WTC11 (cell line): ENCODE data around the gene HIKESHI. TPM values are rescaled to one million over a fixed set of nuclear protein-coding genes. Genes with fewer than 3 reads are reported as not detected.
"Not testable (repeated sequence)": the region's sequence is repeated elsewhere in the genome, so short reads cannot be mapped to it uniquely, and the experiment has no call there.

ENCODE experiments used
- ATAC-seq: fragments of 200-7000 bp; cut with Tn5 transposase; 2 replicates; pipeline ENCODE4 v1.10.0; 2021; ENCODE audit warnings: mild to moderate bottlenecking, moderate library complexity
- CTCF ChIA-PET: fragments of 300-600 bp; sonication (Branson Sonifier 250); formaldehyde crosslinking; loops from one replicate; lab custom pipeline; 2021; ENCODE audit warnings: antibody characterized with exemption; lab: Charles Lee
- POLR2A ChIA-PET: fragments of 350-600 bp; sonication (Branson Sonifier 250); formaldehyde crosslinking; loops from one replicate; lab custom pipeline; 2021; ENCODE audit warnings: antibody characterized with exemption; lab: Charles Lee
- DNase-seq: peaks from one replicate; pipeline ENCODE4 v3.0.0; 2021; ENCODE audit warnings: low spot score
- H3K27ac Mint-ChIP-seq: 2 replicates; pipeline ENCODE4 v1.8.0; 2021; ENCODE audit warnings: mixed read lengths
- H3K27me3 Mint-ChIP-seq: 2 replicates; pipeline ENCODE4 v1.8.0; 2021; ENCODE audit warnings: low read depth, mild to moderate bottlenecking, moderate library complexity, mixed read lengths
- H3K36me3 Mint-ChIP-seq: 2 replicates; pipeline ENCODE4 v1.8.0; 2021; ENCODE audit warnings: mixed read lengths
- H3K4me1 Mint-ChIP-seq: 2 replicates; pipeline ENCODE4 v1.8.0; 2022; ENCODE audit warnings: mixed read lengths
- H3K4me3 Mint-ChIP-seq: 2 replicates; pipeline ENCODE4 v1.8.0; 2021; ENCODE audit warnings: mild to moderate bottlenecking, moderate library complexity, mixed read lengths
- H3K9me3 Mint-ChIP-seq: 2 replicates; pipeline ENCODE4 v1.8.0; 2021; ENCODE audit warnings: mixed read lengths
- ATF6 ChIP-seq: sonication (generic); formaldehyde crosslinking; IDR thresholded peaks from 2 replicates; pipeline ENCODE4 v1.8.1; 2023; ENCODE audit warnings: mild to moderate bottlenecking, missing genetic modification reagents
- ELF4 ChIP-seq: sonication (generic); formaldehyde crosslinking; IDR thresholded peaks from 2 replicates; pipeline ENCODE4 v1.8.1; 2022; ENCODE audit warnings: low read depth, mild to moderate bottlenecking, moderate library complexity, missing genetic modification reagents
- FOXP1 ChIP-seq: sonication (generic); formaldehyde crosslinking; IDR thresholded peaks from 2 replicates; pipeline ENCODE4 v1.8.0; 2022; ENCODE audit warnings: missing genetic modification reagents, mild to moderate bottlenecking, moderate library complexity, borderline replicate concordance
- FOXP4 ChIP-seq: sonication (generic); formaldehyde crosslinking; IDR thresholded peaks from 2 replicates; pipeline ENCODE4 v1.8.0; 2022; ENCODE audit warnings: mild to moderate bottlenecking, missing genetic modification reagents
- IRF2 ChIP-seq: sonication (generic); formaldehyde crosslinking; IDR thresholded peaks from 2 replicates; pipeline ENCODE4 v1.8.0; 2022; ENCODE audit warnings: low read depth, missing genetic modification reagents, borderline replicate concordance
- KAT7 ChIP-seq: sonication (generic); formaldehyde crosslinking; IDR thresholded peaks from 2 replicates; pipeline ENCODE4 v1.8.1; 2023; ENCODE audit warnings: missing genetic modification reagents, mild to moderate bottlenecking, borderline replicate concordance
- MAX ChIP-seq: sonication (generic); formaldehyde crosslinking; IDR thresholded peaks from 2 replicates; pipeline ENCODE4 v1.8.0; 2022; ENCODE audit warnings: mild to moderate bottlenecking, missing genetic modification reagents
- MXD4 ChIP-seq: fragments of 250-450 bp; sonication (Bioruptor Pico); IDR thresholded peaks from 2 replicates; pipeline ENCODE4 v1.8.0; 2021; ENCODE audit warnings: mild to moderate bottlenecking, moderate library complexity, borderline replicate concordance
- RELA ChIP-seq: sonication (generic); formaldehyde crosslinking; IDR thresholded peaks from 2 replicates; pipeline ENCODE4 v1.8.1; 2022; ENCODE audit warnings: missing genetic modification reagents, mild to moderate bottlenecking, borderline replicate concordance
- SMAD3 ChIP-seq: sonication (generic); formaldehyde crosslinking; IDR thresholded peaks from 2 replicates; pipeline ENCODE4 v1.8.0; 2022; ENCODE audit warnings: missing genetic modification reagents, mild to moderate bottlenecking, borderline replicate concordance
- SP1 ChIP-seq: sonication (generic); formaldehyde crosslinking; conservative IDR thresholded peaks from 2 replicates; pipeline ENCODE4 v1.8.1; 2022; ENCODE audit warnings: missing genetic modification reagents
- USF1 ChIP-seq: sonication (generic); formaldehyde crosslinking; IDR thresholded peaks from 2 replicates; pipeline ENCODE4 v1.8.0; 2022; ENCODE audit warnings: mild to moderate bottlenecking, missing genetic modification reagents
- USF2 ChIP-seq: sonication (generic); formaldehyde crosslinking; IDR thresholded peaks from 2 replicates; pipeline ENCODE4 v1.8.1; 2023; ENCODE audit warnings: mild to moderate bottlenecking, missing genetic modification reagents, moderate library complexity
- ZBTB21 ChIP-seq: sonication (generic); formaldehyde crosslinking; IDR thresholded peaks from 2 replicates; pipeline ENCODE4 v1.8.1; 2023; ENCODE audit warnings: mild to moderate bottlenecking, missing genetic modification reagents, borderline replicate concordance
- ZNF121 ChIP-seq: sonication (generic); formaldehyde crosslinking; IDR thresholded peaks from 2 replicates; pipeline ENCODE4 v1.8.0; 2023; ENCODE audit warnings: missing genetic modification reagents
- ZNF396 ChIP-seq: fragments of 250-450 bp; sonication (Bioruptor Pico); IDR thresholded peaks from 2 replicates; pipeline ENCODE4 v1.8.0; 2021; ENCODE audit warnings: mild to moderate bottlenecking, moderate library complexity, borderline replicate concordance
- ZNF416 ChIP-seq: fragments of 250-450 bp; sonication (Bioruptor Pico); IDR thresholded peaks from 2 replicates; pipeline ENCODE4 v1.9.0; 2021; ENCODE audit warnings: mild to moderate bottlenecking, inconsistent platforms
- ZNF532 ChIP-seq: fragments of 250-450 bp; sonication (Bioruptor Pico); IDR thresholded peaks from 2 replicates; pipeline ENCODE4 v1.9.0; 2021; ENCODE audit warnings: mild to moderate bottlenecking, borderline replicate concordance
- ZSCAN18 ChIP-seq: fragments of 250-450 bp; sonication (Bioruptor Pico); IDR thresholded peaks from 2 replicates; pipeline ENCODE4 v2.1.2; 2022; ENCODE audit warnings: mild to moderate bottlenecking, moderate library complexity
- total RNA-seq: library from RNA; stranded (reverse); gene quantifications from 3 replicates; pipeline ENCODE4 v1.2.3, GENCODE V29; 2021

Gene HIKESHI
- total RNA-seq, 1 experiment from 2014 or later = 48.3 TPM

- peaks cover 44% of the 10 kb centered on the region for H3K4me1 Mint-ChIP-seq
- DNase-seq, H3K9me3 Mint-ChIP-seq, POLR2A ChIA-PET, H3K4me3 Mint-ChIP-seq, H3K27ac Mint-ChIP-seq, H3K27me3 Mint-ChIP-seq, H3K36me3 Mint-ChIP-seq: not testable (repeated sequence)
- CTCF ChIA-PET = interaction anchor here (0.6 to 1.5 kb wide), 2 partner anchors 214 to 503 kb away, joined by 3 read pairs; no protein-coding TSS in a partner anchor
- ATAC-seq = peak; percentile 61
- TF ChIP-seq USF2 (peak; percentile 74), MAX (CRISPR knock-in tag) (peak; percentile 49; the same call in 1 of the 2 replicates), ZNF121 (CRISPR knock-in tag) (peak; percentile 89), USF1 (peak; percentile 54; the same call in 1 of the 2 replicates)
Observed at GRCh38 chr11:86357412-86357811, 55.4 kb downstream of the HIKESHI start.

GRCh38 chr11:86358720-86359119, 56.7 kb downstream of the HIKESHI start:
- peaks cover 13% of the 10 kb centered on the region for H3K9me3 Mint-ChIP-seq
- no peaks in the 10 kb centered on the region for H3K27me3 Mint-ChIP-seq
- no peak for DNase-seq
- ChIA-PET CTCF (interaction anchor here (1.3 to 3.4 kb wide), 3 partner anchors 60 to 504 kb away, joined by 4 to 37 read pairs (median 4); partner anchors contain the start of gene CCDC83), POLR2A (no interaction called here)
- H3K4me1 Mint-ChIP-seq = peaks cover 44% of the 10 kb centered on the region
- H3K27ac Mint-ChIP-seq = no peak overlapping the region
- no peak overlapping the region for H3K4me3 Mint-ChIP-seq
- no peak for ATAC-seq
- H3K36me3 Mint-ChIP-seq = peaks cover 2% of the 10 kb centered on the region; the same call in 1 of the 2 replicates
- no peak for TF ChIP-seq SMAD3 (CRISPR knock-in tag)
- no peak for TF ChIP-seq ZNF416 (CRISPR knock-in tag)
- no peak for TF ChIP-seq ATF6 (CRISPR knock-in tag)
- no peak for TF ChIP-seq ZBTB21 (CRISPR knock-in tag)
- no peak for TF ChIP-seq MAX (CRISPR knock-in tag)
- TF ChIP-seq ELF4 = no peak
- TF ChIP-seq ZSCAN18 (CRISPR knock-in tag) = 0 out of 2 replicates have a peak, but pooled peaks have one; percentile 67
- TF ChIP-seq FOXP4 (CRISPR knock-in tag) = no peak
- no peak for TF ChIP-seq IRF2 (CRISPR knock-in tag)
- TF ChIP-seq ZNF396 (CRISPR knock-in tag) = peak; percentile 13; the same call in 1 of the 2 replicates
- TF ChIP-seq USF2 = no peak
- peak; percentile 78; the same call in 1 of the 2 replicates for TF ChIP-seq MXD4 (CRISPR knock-in tag)
- TF ChIP-seq USF1 = no peak
- TF ChIP-seq FOXP1 (CRISPR knock-in tag) = no peak
- TF ChIP-seq ZNF121 (CRISPR knock-in tag) = no peak
- no peak for TF ChIP-seq KAT7
- TF ChIP-seq SP1 = no peak
- TF ChIP-seq ZNF532 (CRISPR knock-in tag) = peak; percentile 68; the same call in 1 of the 2 replicates
- no peak for TF ChIP-seq RELA (CRISPR knock-in tag)
